ENCODE results near the gene CUTC.
"Not testable (repeated sequence)": the region's sequence is repeated elsewhere in the genome, so short reads cannot be mapped to it uniquely, and the experiment has no call there.

Gene CUTC

DNA sequence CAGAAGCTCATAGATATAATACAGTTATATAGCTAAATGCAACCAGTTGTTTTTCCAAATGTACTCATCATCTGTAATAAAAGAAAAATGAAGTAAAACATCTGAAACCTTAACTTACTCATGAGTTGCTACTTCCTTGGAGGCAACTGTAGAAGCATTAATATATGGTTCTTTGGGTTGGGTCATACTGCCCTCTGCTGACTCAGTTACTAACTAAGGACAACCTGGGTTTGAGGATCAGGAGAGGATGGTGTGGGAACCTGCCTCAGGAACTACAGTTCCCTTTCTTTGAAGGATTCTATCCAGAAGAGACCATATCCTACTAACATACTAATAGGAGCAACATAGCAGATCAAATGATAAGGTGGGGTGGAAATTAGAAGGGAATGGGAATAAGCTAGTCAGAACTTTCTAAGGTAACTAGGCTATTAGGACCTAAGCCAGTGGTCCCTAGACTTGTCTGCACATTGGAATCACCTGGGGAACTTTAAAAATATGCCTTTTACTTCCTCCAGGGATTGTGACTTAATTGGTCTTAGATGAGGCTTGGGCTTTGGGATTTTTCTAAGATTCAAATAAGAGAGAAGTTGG is 20.8 kb upstream of the CUTC start:
- peak; percentile 50 for DNase-seq
- Histone ChIP-seq H3K36me3 (peaks cover 16% of the 10 kb centered on the region), H3K4me1 (no peaks in the 10 kb centered on the region)

DNA sequence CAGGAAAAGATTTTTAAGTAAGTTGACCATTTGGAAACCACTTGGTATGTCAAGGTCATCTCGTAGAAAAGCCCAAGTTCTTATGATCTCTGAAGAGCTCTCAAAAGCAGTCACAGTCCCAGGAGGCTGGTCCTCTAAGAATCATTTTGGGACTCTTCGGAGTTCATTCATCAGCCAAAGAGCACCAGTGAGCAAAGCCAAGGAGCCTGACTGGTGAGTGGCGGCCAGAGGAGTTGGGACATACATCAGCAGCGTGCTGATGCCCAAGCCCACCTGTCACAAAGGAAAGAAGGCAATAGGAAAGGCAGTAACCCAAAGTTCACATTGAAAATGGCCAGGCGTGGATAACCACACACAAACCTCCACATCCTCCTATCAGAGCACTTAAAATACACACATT is 17.6 kb upstream of the CUTC start:
- Histone ChIP-seq H3K9me3 (no peaks in the 10 kb centered on the region), H3K36me3 (peaks cover 21% of the 10 kb centered on the region), H3K27me3 (no peaks in the 10 kb centered on the region), H3K4me1 (no peaks in the 10 kb centered on the region), H3K4me3 (ENCODE audit: low read depth, low read length) (no peak overlapping the region)
- TF ChIP-seq, protein P1, sequence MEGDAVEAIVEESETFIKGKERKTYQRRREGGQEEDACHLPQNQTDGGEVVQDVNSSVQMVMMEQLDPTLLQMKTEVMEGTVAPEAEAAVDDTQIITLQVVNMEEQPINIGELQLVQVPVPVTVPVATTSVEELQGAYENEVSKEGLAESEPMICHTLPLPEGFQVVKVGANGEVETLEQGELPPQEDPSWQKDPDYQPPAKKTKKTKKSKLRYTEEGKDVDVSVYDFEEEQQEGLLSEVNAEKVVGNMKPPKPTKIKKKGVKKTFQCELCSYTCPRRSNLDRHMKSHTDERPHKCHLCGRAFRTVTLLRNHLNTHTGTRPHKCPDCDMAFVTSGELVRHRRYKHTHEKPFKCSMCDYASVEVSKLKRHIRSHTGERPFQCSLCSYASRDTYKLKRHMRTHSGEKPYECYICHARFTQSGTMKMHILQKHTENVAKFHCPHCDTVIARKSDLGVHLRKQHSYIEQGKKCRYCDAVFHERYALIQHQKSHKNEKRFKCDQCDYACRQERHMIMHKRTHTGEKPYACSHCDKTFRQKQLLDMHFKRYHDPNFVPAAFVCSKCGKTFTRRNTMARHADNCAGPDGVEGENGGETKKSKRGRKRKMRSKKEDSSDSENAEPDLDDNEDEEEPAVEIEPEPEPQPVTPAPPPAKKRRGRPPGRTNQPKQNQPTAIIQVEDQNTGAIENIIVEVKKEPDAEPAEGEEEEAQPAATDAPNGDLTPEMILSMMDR (IDR thresholded peaks at IDR 0.05; ENCODE audit: low read depth, low read length) = no peak
- DNase-seq = no peak

More for the DNA sequence above, 20.8 kb upstream of the CUTC start:
- Histone ChIP-seq H3K4me3 (ENCODE audit: low read depth, low read length) (no peak overlapping the region), H3K27me3 (no peaks in the 10 kb centered on the region), H3K9me3 (no peaks in the 10 kb centered on the region)
- TF ChIP-seq, protein P1 (IDR thresholded peaks at IDR 0.05; ENCODE audit: low read depth, low read length) = peak; percentile 70

DNA sequence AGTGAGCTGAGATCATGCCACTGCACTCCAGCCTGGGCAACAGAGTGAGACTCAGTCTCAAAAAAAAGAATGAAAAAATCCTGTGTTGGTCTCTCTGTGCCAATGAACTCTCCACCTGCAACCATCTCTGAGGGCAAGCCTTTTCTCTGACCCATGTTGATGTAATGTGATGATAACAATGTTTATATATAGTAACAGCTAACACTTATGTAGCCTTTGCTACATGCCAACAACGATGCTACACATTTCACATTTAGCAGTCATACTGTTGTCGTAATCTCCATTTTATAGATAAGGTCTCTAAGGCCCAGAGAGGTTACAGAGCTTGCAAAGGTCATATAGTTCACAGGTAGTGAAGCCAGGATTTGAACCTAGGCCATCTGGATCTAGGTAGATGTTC is 11.6 kb upstream of the CUTC start:
- Histone ChIP-seq H3K4me3 (ENCODE audit: low read depth, low read length) (no peak overlapping the region), H3K27me3 (no peaks in the 10 kb centered on the region), H3K9me3 (no peaks in the 10 kb centered on the region), H3K36me3 (peaks cover 38% of the 10 kb centered on the region), H3K4me1 (no peaks in the 10 kb centered on the region)
- TF ChIP-seq, protein P1 (IDR thresholded peaks at IDR 0.05; ENCODE audit: low read depth, low read length) = no peak
- DNase-seq = no peak

DNA sequence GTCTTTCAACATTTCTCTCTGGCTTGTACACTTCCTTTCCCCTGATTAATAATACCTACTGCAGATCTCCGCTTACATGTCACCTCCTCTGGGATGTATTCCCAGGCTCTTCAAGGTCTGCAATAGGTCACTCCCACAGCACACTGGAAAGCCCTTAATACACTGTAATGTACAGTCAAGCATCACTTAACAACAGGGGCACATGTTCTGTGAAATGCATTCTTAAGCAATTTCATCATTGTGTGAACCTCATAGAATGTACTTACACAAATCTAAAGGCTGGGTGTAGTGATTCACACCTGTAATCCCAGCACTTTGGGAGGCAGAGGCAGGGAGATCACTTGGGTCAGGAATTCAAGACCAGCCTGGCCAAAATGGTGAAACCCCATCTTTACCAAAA is 2.0 kb upstream of the CUTC start:
- H3K4me1 ChIP-seq = no peaks in the 10 kb centered on the region
- no peak for DNase-seq
- H3K27me3 ChIP-seq = no peaks in the 10 kb centered on the region
- no peak overlapping the region for H3K4me3 ChIP-seq (ENCODE audit: low read depth, low read length)
- TF ChIP-seq, protein P1 (IDR thresholded peaks at IDR 0.05; ENCODE audit: low read depth, low read length) = no peak
- peaks cover 25% of the 10 kb centered on the region for H3K36me3 ChIP-seq
- no peaks in the 10 kb centered on the region for H3K9me3 ChIP-seq

DNA sequence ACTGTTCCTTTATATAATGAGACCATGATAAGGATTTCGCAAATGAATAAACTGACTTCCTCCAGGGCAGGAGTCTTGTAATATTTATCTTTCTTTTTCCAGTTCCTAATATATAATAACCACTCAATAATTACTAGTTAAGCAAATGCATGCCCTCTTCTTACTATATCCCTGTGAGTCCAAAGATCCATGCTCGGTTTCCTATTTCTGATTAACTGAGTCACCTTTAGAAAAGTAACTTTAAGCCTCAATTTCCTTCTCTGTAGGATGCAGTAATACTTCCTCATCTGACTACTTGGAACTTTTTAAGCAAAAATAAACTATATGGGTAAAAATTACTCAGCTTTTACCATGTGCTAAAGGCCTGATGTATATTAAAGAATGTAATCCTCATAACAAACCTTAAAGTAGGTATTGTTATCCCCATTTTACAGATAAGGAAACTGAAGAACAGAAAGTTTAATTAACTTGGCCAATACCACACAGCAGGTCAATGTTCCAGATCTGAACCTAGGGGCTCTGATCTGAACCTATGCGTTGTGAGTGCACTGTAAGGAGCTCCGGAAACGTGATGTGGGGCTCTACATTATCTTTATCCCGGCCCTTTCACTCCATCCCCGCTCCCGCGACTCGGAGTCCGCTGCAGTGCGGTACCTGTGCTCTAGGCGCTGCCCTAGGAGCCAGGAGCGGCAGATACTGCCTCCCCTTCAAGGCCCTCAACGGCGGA is 565 bp upstream of the CUTC start:
- Histone ChIP-seq H3K4me3 (ENCODE audit: low read depth, low read length) (peak overlapping the region; percentile 100), H3K36me3 (peaks cover 13% of the 10 kb centered on the region), H3K9me3 (no peaks in the 10 kb centered on the region), H3K4me1 (no peaks in the 10 kb centered on the region; the same call in 1 of the 2 replicates), H3K27me3 (no peaks in the 10 kb centered on the region)
- DNase-seq = no peak
- TF ChIP-seq, protein P1 (IDR thresholded peaks at IDR 0.05; ENCODE audit: low read depth, low read length) = no peak

DNA sequence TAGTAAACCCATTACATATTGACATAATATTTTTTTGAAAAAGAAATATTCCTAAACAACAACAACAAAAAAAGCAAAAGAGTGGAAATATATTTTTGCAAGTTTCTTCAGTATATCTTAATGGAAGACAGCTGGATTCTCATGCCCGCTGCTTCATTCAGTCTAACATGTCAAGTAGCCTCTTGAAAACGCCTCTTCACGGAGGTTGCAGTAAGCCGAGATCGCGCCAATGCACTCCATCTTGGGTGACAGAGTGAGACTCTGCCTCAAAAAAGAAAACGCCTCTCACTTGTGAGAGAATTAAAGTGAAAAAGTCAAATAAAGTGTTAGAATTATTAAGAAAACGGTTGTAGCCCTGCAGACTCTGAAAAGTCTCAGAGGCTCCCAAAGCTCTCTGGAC is 1.3 kb downstream of the CUTC start:
- no peak for DNase-seq

DNA sequence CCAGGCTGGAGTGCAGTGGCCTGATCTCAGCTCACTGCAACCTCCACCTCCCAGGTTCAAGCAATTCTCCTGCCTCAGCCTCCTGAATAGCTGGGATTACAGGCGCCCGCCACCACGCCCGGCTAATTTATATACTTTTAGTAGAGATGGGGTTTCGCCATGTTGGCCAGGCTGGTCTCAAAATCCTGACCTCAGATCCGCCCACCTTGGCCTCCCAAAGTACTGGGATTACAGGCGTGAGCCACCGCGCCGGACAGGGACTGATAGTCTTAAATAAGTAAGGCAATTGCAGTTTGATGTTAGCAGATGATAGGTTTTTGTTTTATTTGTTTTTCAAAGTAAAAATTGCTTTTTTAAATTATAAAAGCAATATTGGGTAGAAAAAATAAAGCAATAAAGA is 2.1 kb downstream of the CUTC start:
- DNase-seq; H3K9me3 ChIP-seq; H3K4me3 ChIP-seq (ENCODE audit: low read depth, low read length); H3K4me1 ChIP-seq; H3K27me3 ChIP-seq: not testable (repeated sequence)
- H3K36me3 ChIP-seq = peaks cover 14% of the 10 kb centered on the region

More for the DNA sequence above, 1.3 kb downstream of the CUTC start:
- Histone ChIP-seq H3K9me3 (no peaks in the 10 kb centered on the region), H3K4me1 (no peaks in the 10 kb centered on the region; the same call in 1 of the 2 replicates), H3K36me3 (peaks cover 21% of the 10 kb centered on the region), H3K4me3 (ENCODE audit: low read depth, low read length) (no peak overlapping the region; the same call in 1 of the 2 replicates), H3K27me3 (no peaks in the 10 kb centered on the region)
- TF ChIP-seq, protein P1 (IDR thresholded peaks at IDR 0.05; ENCODE audit: low read depth, low read length) = no peak
